Tibial nerve (tissue), 4 donors: ENCODE measurements around the gene ORAI1. TPM values are rescaled to one million over a fixed set of nuclear protein-coding genes. Genes with fewer than 3 reads are reported as not detected.

Experiments
- DNase-seq, 2 donors: peaks; one replicate each; pipeline ENCODE4 v3.0.0-alpha.2; 2019; ENCODE audit warnings: low spot score in 2 of 2
- H3K27ac ChIP-seq, 4 donors: fragments of 200-600 bp; sonication (generic) in 3 of 4; one replicate each; pipeline ENCODE4 v1.5.1; 2017 to 2019; ENCODE audit warnings: mild to moderate bottlenecking in 1 of 4
- H3K27me3 ChIP-seq, 2 donors: fragments of 200-600 bp; sonication (generic) in 1 of 2; one replicate each; pipeline versions ENCODE4 v1.5.1 to v1.6.0; 2017 to 2019
- H3K36me3 ChIP-seq, 3 donors: fragments of 200-600 bp; sonication (generic); one replicate each; pipeline ENCODE4 v1.5.1; 2018 to 2019
- H3K4me1 ChIP-seq, 4 donors: fragments of 200-600 bp; sonication (generic) in 3 of 4; one replicate each; pipeline ENCODE4 v1.5.1; 2017 to 2019
- H3K4me3 ChIP-seq, 4 donors: fragments of 200-600 bp; sonication (generic) in 3 of 4; one replicate each; pipeline ENCODE4 v1.5.1; 2017 to 2019; ENCODE audit warnings: mild to moderate bottlenecking in 1 of 4, moderate library complexity in 1 of 4
- H3K9me3 ChIP-seq, 4 donors: fragments of 200-600 bp; sonication (generic) in 3 of 4; one replicate each; pipeline ENCODE4 v1.5.1; 2017 to 2019
- EP300 ChIP-seq, 2 donors: sonication (generic); formaldehyde crosslinking; IDR thresholded peaks; one replicate each; pipeline ENCODE4 v1.6.1; 2017; ENCODE audit warnings: antibody characterized with exemption in 2 of 2, mild to moderate bottlenecking in 1 of 2
- POLR2A ChIP-seq, 2 donors: fragments of 450-650 bp; IDR thresholded peaks; one replicate each; pipeline ENCODE4 v1.6.1; 2017; ENCODE audit warnings: antibody characterized with exemption in 2 of 2, mild to moderate bottlenecking in 2 of 2, moderate library complexity in 2 of 2
- WGBS, 2 donors: methylation state at CpG; one replicate each; pipeline ENCODE4 v1.1.5; 2018; 5-methylcytosine and 5-hydroxymethylcytosine counted together
- total RNA-seq, 4 donors: library from RNA; depleted of rRNA; stranded (reverse); fragments of >200 nt; gene quantifications; one replicate each; pipeline ENCODE4 v1.1.0, GENCODE V29; 2016
- TF ChIP-seq, protein P1 (sequence below), 5 experiments: fragments of 200-600 bp in 3 of 5; fragments of 450-650 bp in 2 of 5; sonication (generic) in 3 of 5; IDR thresholded peaks; one replicate each; pipeline ENCODE4 v1.5.1; 2016 to 2019; ENCODE audit warnings: antibody characterized with exemption in 5 of 5, mild to moderate bottlenecking in 3 of 5, moderate library complexity in 2 of 5

The ORAI1 gene
- total RNA-seq = 10 to 100 TPM in 3 of 4 donors, 1 to 10 TPM in 1; 5.9 to 13.2 (median 10.4) TPM

DNA sequence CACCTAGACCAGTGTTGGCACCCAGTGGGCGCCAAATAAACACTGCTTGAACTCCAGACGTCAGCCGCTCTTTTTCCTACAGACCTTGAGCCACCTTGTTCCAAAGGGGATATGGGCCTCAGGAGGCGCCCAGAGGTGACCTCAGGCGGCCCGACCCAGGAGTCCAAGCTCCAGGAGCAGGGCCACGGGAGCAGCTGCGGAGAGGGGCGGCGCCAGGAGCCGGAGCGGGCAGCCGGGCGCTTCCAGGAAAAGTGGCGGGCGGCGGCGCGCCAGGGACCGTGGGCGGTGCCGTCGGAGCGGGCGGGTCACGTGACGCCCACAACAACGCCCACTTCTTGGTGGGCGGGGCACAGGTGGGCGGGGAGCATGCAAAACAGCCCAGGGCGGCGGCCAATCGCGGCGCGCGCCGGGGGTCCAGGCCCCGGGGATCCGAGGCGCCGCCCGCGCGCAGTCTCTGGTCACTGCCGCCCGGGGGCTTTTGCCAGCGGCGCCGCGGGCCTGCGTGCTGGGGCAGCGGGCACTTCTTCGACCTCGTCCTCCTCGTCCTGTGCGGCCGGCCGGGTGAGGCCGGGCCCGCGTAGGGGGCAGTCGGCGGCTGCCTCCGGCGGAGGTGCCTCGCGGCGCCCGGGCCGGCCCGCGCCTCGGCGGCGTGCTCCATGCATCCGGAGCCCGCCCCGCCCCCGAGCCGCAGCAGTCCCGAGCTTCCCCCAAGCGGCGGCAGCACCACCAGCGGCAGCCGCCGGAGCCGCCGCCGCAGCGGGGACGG is at the start of gene ORAI1:
ORAI1 (plus strand) TSS at position 444 of the 766 bp plus-strand sequence.
- WGBS, 2 donors = 1 to 4% methylated on average over 19 to 62 of the region's 92 CpGs

DNA sequence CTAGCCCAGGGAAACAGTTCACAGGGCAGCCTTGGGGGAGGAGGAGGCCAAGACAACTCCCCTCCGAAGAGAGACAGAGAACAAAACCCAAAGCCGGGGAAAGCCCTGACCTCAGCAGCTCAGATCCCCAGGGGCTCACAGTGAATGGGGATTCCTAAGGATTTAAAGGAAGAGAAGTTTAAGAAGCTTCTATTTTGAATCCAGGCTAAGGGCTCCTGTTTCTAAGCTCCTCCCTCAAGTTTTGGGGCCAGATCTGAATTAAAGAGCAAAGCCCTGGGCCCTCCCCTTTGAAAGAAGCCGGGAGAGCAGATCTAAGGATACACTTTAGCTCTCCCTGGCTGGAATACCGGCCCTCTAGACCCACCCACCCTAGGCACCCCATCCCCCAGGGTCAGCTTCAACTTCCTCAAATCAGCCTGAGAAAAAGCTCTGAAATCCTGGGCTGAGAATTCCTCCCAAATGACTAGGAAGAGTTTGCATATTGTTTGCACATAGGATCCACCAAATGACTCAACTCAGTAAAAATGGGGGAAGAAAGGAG is 49.4 kb upstream of the ORAI1 start:
- H3K4me1 ChIP-seq = peaks cover 0 to 47% (median 31%) of the 10 kb centered on the region in 4 donors
- H3K36me3 ChIP-seq = peaks cover 0 to 28% (median 0%) of the 10 kb centered on the region in 3 donors
- peak overlapping the region; percentile 51 to 94 (median 88) for H3K27ac ChIP-seq
- H3K4me3 ChIP-seq = no peak overlapping the region
- H3K27me3 ChIP-seq = no peaks in the 10 kb centered on the region
- no peak for TF ChIP-seq EP300 (IDR thresholded peaks at IDR 0.05)
- no peak for TF ChIP-seq POLR2A (IDR thresholded peaks at IDR 0.05)
- TF ChIP-seq, protein P1, sequence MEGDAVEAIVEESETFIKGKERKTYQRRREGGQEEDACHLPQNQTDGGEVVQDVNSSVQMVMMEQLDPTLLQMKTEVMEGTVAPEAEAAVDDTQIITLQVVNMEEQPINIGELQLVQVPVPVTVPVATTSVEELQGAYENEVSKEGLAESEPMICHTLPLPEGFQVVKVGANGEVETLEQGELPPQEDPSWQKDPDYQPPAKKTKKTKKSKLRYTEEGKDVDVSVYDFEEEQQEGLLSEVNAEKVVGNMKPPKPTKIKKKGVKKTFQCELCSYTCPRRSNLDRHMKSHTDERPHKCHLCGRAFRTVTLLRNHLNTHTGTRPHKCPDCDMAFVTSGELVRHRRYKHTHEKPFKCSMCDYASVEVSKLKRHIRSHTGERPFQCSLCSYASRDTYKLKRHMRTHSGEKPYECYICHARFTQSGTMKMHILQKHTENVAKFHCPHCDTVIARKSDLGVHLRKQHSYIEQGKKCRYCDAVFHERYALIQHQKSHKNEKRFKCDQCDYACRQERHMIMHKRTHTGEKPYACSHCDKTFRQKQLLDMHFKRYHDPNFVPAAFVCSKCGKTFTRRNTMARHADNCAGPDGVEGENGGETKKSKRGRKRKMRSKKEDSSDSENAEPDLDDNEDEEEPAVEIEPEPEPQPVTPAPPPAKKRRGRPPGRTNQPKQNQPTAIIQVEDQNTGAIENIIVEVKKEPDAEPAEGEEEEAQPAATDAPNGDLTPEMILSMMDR (IDR thresholded peaks at IDR 0.05) = no peak
- H3K9me3 ChIP-seq = no peaks in the 10 kb centered on the region
- WGBS, 2 donors = 5 to 15% methylated on average over 4 of the region's 4 CpGs
- peak in 1 of 2 donors; percentile 10 for DNase-seq

More for the DNA sequence above, at the start of gene ORAI1:
- H3K27me3 ChIP-seq = no peaks in the 10 kb centered on the region
- peak within 1 kb of the TSS; percentile 60 to 95 (median 66) for H3K4me3 ChIP-seq
- H3K4me1 ChIP-seq = peaks cover 0 to 54% (median 38%) of the 10 kb centered on the region in 4 donors
- no peaks in the 10 kb centered on the region for H3K36me3 ChIP-seq
- peak; percentile 94 for DNase-seq
- H3K27ac ChIP-seq = peak within 1 kb of the TSS; percentile 72 to 95 (median 90)
- H3K9me3 ChIP-seq = no peaks in the 10 kb centered on the region
- TF ChIP-seq, protein P1 (IDR thresholded peaks at IDR 0.05) = peak in 2 of 5 experiments; percentile 67 to 78
- peak; percentile 24 to 64 for TF ChIP-seq EP300 (IDR thresholded peaks at IDR 0.05)
- TF ChIP-seq POLR2A (IDR thresholded peaks at IDR 0.05) = peak; percentile 68 to 90

DNA sequence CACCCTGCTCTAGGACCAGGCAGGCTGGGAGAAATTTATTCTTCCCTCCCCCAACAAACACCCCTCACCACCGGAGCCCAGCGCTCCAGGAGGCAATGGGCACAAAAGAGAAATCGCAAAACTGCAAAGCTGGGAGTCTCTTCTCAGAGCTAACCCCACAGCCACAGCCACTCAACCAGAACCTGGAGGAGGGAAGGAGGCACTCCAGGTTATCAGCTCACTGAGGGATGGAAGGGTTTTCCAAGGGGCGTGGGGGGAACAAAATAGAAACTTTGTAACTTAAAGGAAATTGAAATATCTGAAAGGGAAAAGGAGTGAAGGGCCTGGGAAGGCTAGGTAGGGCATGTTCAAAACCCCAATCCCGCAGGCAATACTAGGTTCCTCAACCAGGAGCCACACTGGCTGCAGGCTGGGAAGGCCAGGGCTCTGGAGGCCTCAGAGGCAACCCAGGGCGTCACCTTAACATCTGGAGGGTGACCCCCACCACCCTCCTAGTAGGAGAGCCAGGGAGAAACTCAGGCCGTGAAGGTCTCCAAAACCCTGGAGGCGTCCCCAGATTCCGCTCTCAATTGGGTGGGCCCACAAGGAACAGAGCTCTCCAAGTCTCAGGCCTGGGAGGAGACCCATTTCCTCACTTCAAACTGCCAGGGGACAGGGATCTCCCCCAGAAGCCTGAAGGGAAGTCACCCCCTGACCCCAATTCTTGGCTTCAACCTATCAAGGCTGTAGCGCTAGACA is 48.7 kb upstream of the ORAI1 start:
- peak overlapping the region; percentile 79 to 94 (median 88) for H3K27ac ChIP-seq

DNA sequence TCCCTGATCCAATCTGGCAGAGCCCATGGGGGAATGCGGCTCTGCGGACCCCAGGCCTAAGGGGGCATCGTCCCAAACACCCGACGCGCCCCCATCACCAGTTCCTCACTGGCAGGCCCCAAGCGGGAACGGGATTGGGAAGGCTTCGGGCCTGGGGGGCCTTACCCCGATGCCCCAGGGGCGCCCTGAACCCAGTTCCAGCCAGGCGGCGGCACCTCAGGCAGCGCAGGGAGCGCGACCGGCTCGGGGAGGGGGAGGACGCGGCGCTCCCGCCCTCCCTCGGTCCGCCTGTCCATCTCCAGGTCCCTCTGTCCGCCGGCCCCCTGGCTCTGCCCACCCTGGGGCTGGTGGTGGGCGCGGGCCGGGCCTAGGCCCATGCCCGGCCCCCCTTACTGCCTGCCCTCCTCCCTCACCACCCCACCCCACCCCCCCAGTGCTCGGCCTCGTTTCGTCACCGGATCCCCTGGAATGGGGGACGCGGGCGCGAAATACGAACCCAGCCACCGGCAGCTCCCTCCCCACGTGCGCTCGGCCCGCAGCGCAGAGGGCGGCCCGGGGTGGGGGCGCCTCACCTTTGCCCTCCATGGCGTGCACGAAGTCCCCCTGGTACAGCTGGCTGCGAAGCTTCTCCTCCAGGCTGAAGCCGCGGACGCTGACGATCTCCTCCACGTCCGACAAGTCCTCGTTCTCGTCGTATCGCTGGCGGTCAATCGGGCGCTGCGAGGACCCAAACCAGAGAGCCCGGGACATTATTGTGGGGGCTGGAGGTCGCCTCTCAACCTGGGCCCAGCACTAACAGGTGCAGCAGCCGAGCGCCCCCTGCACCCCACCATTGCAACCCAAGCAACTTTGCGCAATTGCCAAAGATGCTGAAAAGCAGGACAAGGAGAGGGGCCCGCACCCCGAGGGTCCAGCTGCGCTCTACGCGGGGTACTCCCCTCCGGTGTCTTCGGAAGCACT is 47.8 kb upstream of the ORAI1 start:
- peak in 1 of 2 donors; percentile 19 for DNase-seq
- peak overlapping the region; percentile 79 to 94 (median 88) for H3K27ac ChIP-seq
- H3K4me1 ChIP-seq = peaks cover 0 to 60% (median 37%) of the 10 kb centered on the region in 4 donors
- H3K4me3 ChIP-seq = peak overlapping the region; percentile 57 to 81 (median 66)
- no peaks in the 10 kb centered on the region for H3K9me3 ChIP-seq
- H3K36me3 ChIP-seq = peaks cover 0 to 19% (median 0%) of the 10 kb centered on the region in 3 donors
- WGBS, 2 donors = 3 to 10% methylated on average over 30 to 32 of the region's 77 CpGs
- TF ChIP-seq EP300 (IDR thresholded peaks at IDR 0.05) (no peak), POLR2A (IDR thresholded peaks at IDR 0.05) (no peak)
- TF ChIP-seq, protein P1 (IDR thresholded peaks at IDR 0.05) = no peak
- no peaks in the 10 kb centered on the region for H3K27me3 ChIP-seq

More for the DNA sequence above, 48.7 kb upstream of the ORAI1 start:
- 73 to 75% methylated on average over 10 of the region's 10 CpGs for WGBS, 2 donors
- peak overlapping the region in 2 of 4 donors; percentile 66 to 81 for H3K4me3 ChIP-seq
- TF ChIP-seq, protein P1 (IDR thresholded peaks at IDR 0.05) = no peak
- TF ChIP-seq EP300 (IDR thresholded peaks at IDR 0.05) = no peak
- no peak for TF ChIP-seq POLR2A (IDR thresholded peaks at IDR 0.05)
- H3K4me1 ChIP-seq = peaks cover 0 to 54% (median 36%) of the 10 kb centered on the region in 4 donors
- DNase-seq = no peak
- H3K27me3 ChIP-seq = no peaks in the 10 kb centered on the region
- no peaks in the 10 kb centered on the region for H3K9me3 ChIP-seq
- H3K36me3 ChIP-seq = peaks cover 0 to 22% (median 0%) of the 10 kb centered on the region in 3 donors
